Inflammatory macrophage treated with lipopolysaccharide for 4 hours (primary cell): Measurements from ENCODE around the gene HHLA2.
"Not testable (repeated sequence)": the region's sequence is repeated elsewhere in the genome, so short reads cannot be mapped to it uniquely, and the experiment has no call there.

ENCODE experiments used
- DNase-seq: peaks from one replicate; pipeline ENCODE4 v3.0.0-alpha.2; 2020

Gene HHLA2

GRCh38 chr3:108345492-108346205 lies 49.3 kb downstream of the HHLA2 start:
- DNase-seq, result peak; percentile 9

GRCh38 chr3:108346301-108347227 lies 50.2 kb downstream of the HHLA2 start:
- peak; percentile 71 for DNase-seq

GRCh38 chr3:108352176-108352575 lies 55.8 kb downstream of the HHLA2 start:
- no peak for DNase-seq

GRCh38 chr3:108354562-108354961 lies 58.2 kb downstream of the HHLA2 start:
- no peak for DNase-seq

GRCh38 chr3:108357042-108357441 lies 60.7 kb downstream of the HHLA2 start:
- DNase-seq, result no peak

- no peak for DNase-seq
These were observed 62.7 kb downstream of the HHLA2 start for GRCh38 chr3:108359011-108359410.

- no peak for DNase-seq
These were observed 79.7 kb downstream of the HHLA2 start for GRCh38 chr3:108376026-108376425.

GRCh38 chr3:108377384-108377783 lies 81.0 kb downstream of the HHLA2 start:
- DNase-seq, result no peak

GRCh38 chr3:108378153-108378951 lies 82.0 kb downstream of the HHLA2 start:
- no peak for DNase-seq

- not testable (repeated sequence) for DNase-seq
These were observed 82.6 kb downstream of the HHLA2 start for GRCh38 chr3:108378952-108379342.

- no peak for DNase-seq
These were observed 83.9 kb downstream of the HHLA2 start for GRCh38 chr3:108380128-108380795.

GRCh38 chr3:108381529-108382140 lies 85.3 kb downstream of the HHLA2 start:
- no peak for DNase-seq

GRCh38 chr3:108383306-108383705 lies 87.0 kb downstream of the HHLA2 start:
- DNase-seq, result no peak

GRCh38 chr3:108387063-108387462 lies 90.7 kb downstream of the HHLA2 start:
- DNase-seq, result no peak

- DNase-seq, result peak; percentile 72
These were observed 92.1 kb downstream of the HHLA2 start for GRCh38 chr3:108388136-108389132.

GRCh38 chr3:108389372-108389771 lies 93.0 kb downstream of the HHLA2 start:
- DNase-seq, result no peak

GRCh38 chr3:108391917-108392593 lies 95.7 kb downstream of the HHLA2 start:
- no peak for DNase-seq

GRCh38 chr3:108393128-108393900 lies 97.0 kb downstream of the HHLA2 start:
- DNase-seq, result no peak

- DNase-seq, result no peak
These were observed 97.7 kb downstream of the HHLA2 start for GRCh38 chr3:108394016-108394415.
